ENCODE results near the gene HTR1B.

GRCh38 chr6:77474973-77475372 is 11.7 kb upstream of the HTR1B start:
- TF ChIP-seq SMAD4 (CRISPR knock-in tag; conservative IDR thresholded peaks at IDR 0.05) (no peak), BMI1 (IDR thresholded peaks at IDR 0.05; ENCODE audit: low read length) (no peak), POLR2AphosphoS5 (IDR thresholded peaks at IDR 0.05; ENCODE audit: control insufficient read depth, insufficient read depth, low read depth, low read length) (no peak), FOXJ3 (CRISPR knock-in tag; IDR thresholded peaks at IDR 0.05) (no peak), POLR2A (conservative IDR thresholded peaks at IDR 0.05) (no peak), CBX8 (IDR thresholded peaks at IDR 0.05; ENCODE audit: borderline replicate concordance, extremely low read depth, low read depth, low read length, poor library complexity, severe bottlenecking) (no peak)
- TF ChIP-seq, protein P1, sequence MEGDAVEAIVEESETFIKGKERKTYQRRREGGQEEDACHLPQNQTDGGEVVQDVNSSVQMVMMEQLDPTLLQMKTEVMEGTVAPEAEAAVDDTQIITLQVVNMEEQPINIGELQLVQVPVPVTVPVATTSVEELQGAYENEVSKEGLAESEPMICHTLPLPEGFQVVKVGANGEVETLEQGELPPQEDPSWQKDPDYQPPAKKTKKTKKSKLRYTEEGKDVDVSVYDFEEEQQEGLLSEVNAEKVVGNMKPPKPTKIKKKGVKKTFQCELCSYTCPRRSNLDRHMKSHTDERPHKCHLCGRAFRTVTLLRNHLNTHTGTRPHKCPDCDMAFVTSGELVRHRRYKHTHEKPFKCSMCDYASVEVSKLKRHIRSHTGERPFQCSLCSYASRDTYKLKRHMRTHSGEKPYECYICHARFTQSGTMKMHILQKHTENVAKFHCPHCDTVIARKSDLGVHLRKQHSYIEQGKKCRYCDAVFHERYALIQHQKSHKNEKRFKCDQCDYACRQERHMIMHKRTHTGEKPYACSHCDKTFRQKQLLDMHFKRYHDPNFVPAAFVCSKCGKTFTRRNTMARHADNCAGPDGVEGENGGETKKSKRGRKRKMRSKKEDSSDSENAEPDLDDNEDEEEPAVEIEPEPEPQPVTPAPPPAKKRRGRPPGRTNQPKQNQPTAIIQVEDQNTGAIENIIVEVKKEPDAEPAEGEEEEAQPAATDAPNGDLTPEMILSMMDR (IDR thresholded peaks at IDR 0.05 in 2 of 3, conservative IDR thresholded peaks at IDR 0.05 in 1 of 3; ENCODE audit: insufficient read depth in 2 of 3, low read depth in 1 of 3, low read length in 3 of 3) = no peak
